Left lung (tissue), 10 donors: Measurements from ENCODE around the gene CD300LF. TPM values are rescaled to one million over a fixed set of nuclear protein-coding genes. Genes with fewer than 3 reads are reported as not detected.
A peak's percentile ranks its signal among the peaks of the same experiment; 100 is the strongest.

ENCODE experiments used
- ATAC-seq: fragments of 200-7000 bp; cut with Tn5 transposase; one replicate; pipeline ENCODE4 v1.9.1; 2020; ENCODE audit warnings: moderate library complexity
- DNase-seq, 4 donors: peaks; one replicate each; pipeline ENCODE4 v3.0.0-alpha.2; 2013 to 2020
- H3K27ac ChIP-seq, 2 donors: fragments of 200-600 bp; sonication (generic) in 1 of 2; one replicate each; pipeline versions ENCODE4 v1.5.0 to v1.8.0; 2020 to 2021
- H3K27me3 ChIP-seq, 2 donors: fragments of 200-600 bp; sonication (generic) in 1 of 2; one replicate each; pipeline versions ENCODE4 v1.5.0 to v1.8.0; 2020 to 2021
- H3K36me3 ChIP-seq, 2 donors: fragments of 200-600 bp; sonication (generic) in 1 of 2; one replicate each; pipeline versions ENCODE4 v1.5.0 to v1.8.0; 2020 to 2021
- H3K4me1 ChIP-seq, 2 donors: fragments of 200-600 bp; one replicate each; pipeline ENCODE4 v1.8.0; 2021
- H3K4me3 ChIP-seq, 2 donors: fragments of 200-600 bp; sonication (generic) in 1 of 2; one replicate each; pipeline versions ENCODE4 v1.5.0 to v1.8.0; 2020 to 2021; ENCODE audit warnings: mild to moderate bottlenecking in 1 of 2
- H3K9me3 ChIP-seq, 2 donors: fragments of 200-600 bp; sonication (generic) in 1 of 2; one replicate each; pipeline versions ENCODE4 v1.5.0 to v1.8.0; 2020 to 2021
- intact Hi-C, 2 donors: fragments of 100-400 bp; cut with DNase I; formaldehyde crosslinking; loops; one replicate each; pipeline versions ENCODE4 v1.11.2 to v1.14.2; 2022
- polyA plus RNA-seq, 6 donors: library from polyadenylated mRNA; unstranded; fragments of 120-200 nt; gene quantifications; one replicate each; pipeline ENCODE4 v1.2.1, GENCODE V29; 2013; ENCODE audit not compliant: insufficient read length in 6 of 6
- total RNA-seq, 2 donors: library from RNA; stranded (reverse); fragmentation: NEBNext Ultra II Directional; extraction: Animal tissue kit (Norgen Biotek cat#: 25700); gene quantifications; one replicate each; pipeline ENCODE4 v1.2.1, GENCODE V29; 2021
- TF ChIP-seq, protein P1 (sequence below), 2 donors: fragments of 200-600 bp; sonication (generic) in 1 of 2; IDR thresholded peaks; one replicate each; pipeline versions ENCODE4 v1.5.0 to v1.8.0; 2021; ENCODE audit warnings: antibody characterized with exemption in 2 of 2
- donor health status: DM: no; HTN: yes; CAD: no.
- donor health status: DM: no; HTN: no; CAD: no.

CD300LF gene
- total and polyA plus RNA-seq, 8 donors, result 0.33 to 26.7 (median 0.76) TPM

- peaks cover 23 to 82% of the 10 kb centered on the region in 2 donors for H3K4me1 ChIP-seq
- H3K27me3 ChIP-seq, result no peaks in the 10 kb centered on the region
- H3K4me3 ChIP-seq, result no peak overlapping the region
- TF ChIP-seq, protein P1, sequence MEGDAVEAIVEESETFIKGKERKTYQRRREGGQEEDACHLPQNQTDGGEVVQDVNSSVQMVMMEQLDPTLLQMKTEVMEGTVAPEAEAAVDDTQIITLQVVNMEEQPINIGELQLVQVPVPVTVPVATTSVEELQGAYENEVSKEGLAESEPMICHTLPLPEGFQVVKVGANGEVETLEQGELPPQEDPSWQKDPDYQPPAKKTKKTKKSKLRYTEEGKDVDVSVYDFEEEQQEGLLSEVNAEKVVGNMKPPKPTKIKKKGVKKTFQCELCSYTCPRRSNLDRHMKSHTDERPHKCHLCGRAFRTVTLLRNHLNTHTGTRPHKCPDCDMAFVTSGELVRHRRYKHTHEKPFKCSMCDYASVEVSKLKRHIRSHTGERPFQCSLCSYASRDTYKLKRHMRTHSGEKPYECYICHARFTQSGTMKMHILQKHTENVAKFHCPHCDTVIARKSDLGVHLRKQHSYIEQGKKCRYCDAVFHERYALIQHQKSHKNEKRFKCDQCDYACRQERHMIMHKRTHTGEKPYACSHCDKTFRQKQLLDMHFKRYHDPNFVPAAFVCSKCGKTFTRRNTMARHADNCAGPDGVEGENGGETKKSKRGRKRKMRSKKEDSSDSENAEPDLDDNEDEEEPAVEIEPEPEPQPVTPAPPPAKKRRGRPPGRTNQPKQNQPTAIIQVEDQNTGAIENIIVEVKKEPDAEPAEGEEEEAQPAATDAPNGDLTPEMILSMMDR (IDR thresholded peaks at IDR 0.05), result no peak
- H3K9me3 ChIP-seq, result no peaks in the 10 kb centered on the region
- intact Hi-C loops, result no loop called here
- no peak overlapping the region for H3K27ac ChIP-seq
- ATAC-seq, result no peak
- DNase-seq, result peak in 1 of 4 donors; percentile 56
- H3K36me3 ChIP-seq, result no peaks in the 10 kb centered on the region
Measured at GRCh38 chr17:74755533-74755932, 42.8 kb upstream of the CD300LF start.

- ATAC-seq, result no peak
- peaks cover 25 to 82% of the 10 kb centered on the region in 2 donors for H3K4me1 ChIP-seq
- intact Hi-C loops, result no loop called here
Measured at GRCh38 chr17:74754832-74755231, 42.1 kb upstream of the CD300LF start.

GRCh38 chr17:74752822-74753401 lies 40.2 kb upstream of the CD300LF start:
- H3K9me3 ChIP-seq, result no peaks in the 10 kb centered on the region
- peak overlapping the region in 1 of 2 donors; percentile 78 for H3K27ac ChIP-seq
- intact Hi-C loops, result no loop called here
- H3K4me3 ChIP-seq, result no peak overlapping the region
- TF ChIP-seq, protein P1 (IDR thresholded peaks at IDR 0.05), result no peak
- DNase-seq (peak in 1 of 4 donors; percentile 34), ATAC-seq (no peak)
- H3K4me1 ChIP-seq, result peaks cover 13 to 74% of the 10 kb centered on the region in 2 donors
- no peaks in the 10 kb centered on the region for H3K27me3 ChIP-seq
- no peaks in the 10 kb centered on the region for H3K36me3 ChIP-seq

More at GRCh38 chr17:74754832-74755231, 42.1 kb upstream of the CD300LF start:
- TF ChIP-seq, protein P1 (IDR thresholded peaks at IDR 0.05), result no peak
- Histone ChIP-seq H3K36me3 (no peaks in the 10 kb centered on the region), H3K27me3 (no peaks in the 10 kb centered on the region), H3K9me3 (no peaks in the 10 kb centered on the region), H3K4me3 (no peak overlapping the region), H3K27ac (no peak overlapping the region)
- DNase-seq, result peak in 1 of 4 donors; percentile 6

DNA sequence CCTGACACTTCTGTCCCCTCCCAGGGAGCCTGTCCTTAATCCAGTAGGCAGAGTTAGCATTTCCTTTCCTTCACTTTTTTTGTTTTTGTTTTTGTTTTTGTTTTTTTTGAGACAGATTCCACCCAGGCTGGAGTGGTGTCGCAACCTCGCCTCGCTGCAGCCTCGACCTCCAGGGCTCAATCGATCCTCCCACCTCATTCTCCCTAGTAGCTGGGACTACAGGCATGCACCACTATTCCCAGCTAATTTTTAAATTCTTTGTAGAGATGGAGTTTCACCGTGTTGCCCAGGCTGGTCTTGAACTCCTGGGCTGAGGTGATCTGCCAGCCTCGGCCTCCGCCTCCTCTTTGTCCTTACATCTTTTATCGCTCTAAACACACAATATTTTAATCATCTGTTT lies 39.7 kb upstream of the CD300LF start:
- TF ChIP-seq, protein P1 (IDR thresholded peaks at IDR 0.05), result no peak
- no peaks in the 10 kb centered on the region for H3K27me3 ChIP-seq
- intact Hi-C loops, result no loop called here
- ATAC-seq (no peak), DNase-seq (peak in 1 of 4 donors; percentile 28)
- H3K4me1 ChIP-seq, result peaks cover 13 to 74% of the 10 kb centered on the region in 2 donors
- H3K27ac ChIP-seq, result peak overlapping the region in 1 of 2 donors; percentile 78
- H3K36me3 ChIP-seq, result no peaks in the 10 kb centered on the region
- no peak overlapping the region for H3K4me3 ChIP-seq
- H3K9me3 ChIP-seq, result no peaks in the 10 kb centered on the region

GRCh38 chr17:74750327-74751069 lies 37.8 kb upstream of the CD300LF start:
- Histone ChIP-seq H3K27me3 (no peaks in the 10 kb centered on the region), H3K4me3 (peak overlapping the region; percentile 80 to 88), H3K36me3 (no peaks in the 10 kb centered on the region), H3K4me1 (peaks cover 18 to 77% of the 10 kb centered on the region in 2 donors), H3K9me3 (no peaks in the 10 kb centered on the region), H3K27ac (peak overlapping the region in 1 of 2 donors; percentile 88)
- no peak for ATAC-seq
- TF ChIP-seq, protein P1 (IDR thresholded peaks at IDR 0.05), result no peak
- intact Hi-C loops, result no loop called here
- DNase-seq, result peak in 1 of 4 donors; percentile 70
